Upper lobe of right lung (tissue), 1 donor: ENCODE measurements around the gene PLXNA4. TPM values are rescaled to one million over a fixed set of nuclear protein-coding genes. Genes with fewer than 3 reads are reported as not detected.

Source experiments
- ATAC-seq: fragments of 200-7000 bp; cut with Tn5 transposase; one replicate; pipeline ENCODE4 v1.9.1; 2020; ENCODE audit warnings: mild to moderate bottlenecking, moderate library complexity
- DNase-seq: peaks from one replicate; pipeline ENCODE4 v3.0.0-alpha.2; 2020
- H3K27ac ChIP-seq: fragments of 200-600 bp; one replicate; pipeline ENCODE4 v1.8.0; 2022
- H3K27me3 ChIP-seq: fragments of 200-600 bp; one replicate; pipeline ENCODE4 v1.8.0; 2022; ENCODE audit warnings: mild to moderate bottlenecking
- H3K36me3 ChIP-seq: fragments of 200-600 bp; one replicate; pipeline ENCODE4 v1.8.0; 2022
- H3K4me1 ChIP-seq: fragments of 200-600 bp; one replicate; pipeline ENCODE4 v1.8.0; 2022
- H3K4me3 ChIP-seq: fragments of 200-600 bp; one replicate; pipeline ENCODE4 v1.8.0; 2022; ENCODE audit warnings: mild to moderate bottlenecking
- H3K9me3 ChIP-seq: fragments of 200-600 bp; one replicate; pipeline ENCODE4 v1.8.0; 2022
- intact Hi-C: fragments of 100-400 bp; cut with DNase I; formaldehyde crosslinking; loops from one replicate; pipeline ENCODE4 v1.11.0; 2022
- total RNA-seq: library from RNA; stranded (reverse); fragmentation: NEBNext Ultra II Directional; extraction: Animal tissue kit (Norgen Biotek cat#: 25700); gene quantifications from one replicate; pipeline ENCODE4 v1.2.1, GENCODE V29; 2021
- TF ChIP-seq, protein P1 (sequence below): fragments of 200-600 bp; IDR thresholded peaks from one replicate; pipeline ENCODE4 v1.8.0; 2022; ENCODE audit warnings: antibody characterized with exemption
- donor health status: DM: no; HTN: yes; CAD: no; lungs with severe emphysema.

Gene PLXNA4
- total RNA-seq, 1 donor from 2014 or later: 7.2 TPM

DNA sequence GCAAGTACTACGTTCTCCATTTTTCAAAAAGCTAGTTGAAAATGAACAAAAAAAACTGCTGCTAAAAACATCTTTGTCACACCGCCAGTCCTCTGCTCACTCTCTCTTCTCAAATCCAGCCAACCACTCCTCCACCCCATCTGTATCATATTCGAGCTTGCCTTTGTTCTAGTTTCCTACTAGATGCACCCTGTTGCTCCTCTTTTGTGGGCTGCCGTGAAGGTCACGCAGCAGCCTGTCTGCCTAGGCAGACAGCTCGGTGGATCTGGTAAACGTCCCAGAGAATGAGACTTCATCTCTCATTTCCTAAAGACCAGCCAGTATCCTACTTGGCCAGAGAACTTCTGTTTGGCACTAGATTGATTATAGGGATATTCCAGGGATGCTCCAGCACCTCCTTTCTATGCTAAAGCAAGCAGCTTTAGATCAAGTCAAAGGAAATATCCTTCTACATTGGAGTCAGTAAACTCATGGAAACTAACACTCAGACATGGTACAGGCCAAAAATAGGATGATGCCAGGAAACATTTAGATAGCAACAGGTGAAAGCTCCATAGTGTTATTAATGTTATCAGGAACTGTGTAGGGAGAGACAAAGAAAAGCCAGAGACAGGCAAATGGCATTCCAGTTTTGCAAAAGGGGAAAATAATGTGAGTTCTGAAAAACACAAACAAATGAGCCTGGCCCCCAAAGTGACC lies 8.7 kb upstream of the PLXNA4 start:
- Histone ChIP-seq H3K36me3 (no peaks in the 10 kb centered on the region), H3K4me1 (no peaks in the 10 kb centered on the region), H3K27ac (no peak overlapping the region), H3K27me3 (no peaks in the 10 kb centered on the region), H3K4me3 (no peak overlapping the region), H3K9me3 (no peaks in the 10 kb centered on the region)
- TF ChIP-seq, protein P1, sequence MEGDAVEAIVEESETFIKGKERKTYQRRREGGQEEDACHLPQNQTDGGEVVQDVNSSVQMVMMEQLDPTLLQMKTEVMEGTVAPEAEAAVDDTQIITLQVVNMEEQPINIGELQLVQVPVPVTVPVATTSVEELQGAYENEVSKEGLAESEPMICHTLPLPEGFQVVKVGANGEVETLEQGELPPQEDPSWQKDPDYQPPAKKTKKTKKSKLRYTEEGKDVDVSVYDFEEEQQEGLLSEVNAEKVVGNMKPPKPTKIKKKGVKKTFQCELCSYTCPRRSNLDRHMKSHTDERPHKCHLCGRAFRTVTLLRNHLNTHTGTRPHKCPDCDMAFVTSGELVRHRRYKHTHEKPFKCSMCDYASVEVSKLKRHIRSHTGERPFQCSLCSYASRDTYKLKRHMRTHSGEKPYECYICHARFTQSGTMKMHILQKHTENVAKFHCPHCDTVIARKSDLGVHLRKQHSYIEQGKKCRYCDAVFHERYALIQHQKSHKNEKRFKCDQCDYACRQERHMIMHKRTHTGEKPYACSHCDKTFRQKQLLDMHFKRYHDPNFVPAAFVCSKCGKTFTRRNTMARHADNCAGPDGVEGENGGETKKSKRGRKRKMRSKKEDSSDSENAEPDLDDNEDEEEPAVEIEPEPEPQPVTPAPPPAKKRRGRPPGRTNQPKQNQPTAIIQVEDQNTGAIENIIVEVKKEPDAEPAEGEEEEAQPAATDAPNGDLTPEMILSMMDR: no peak
- DNase-seq (no peak), ATAC-seq (no peak)
- intact Hi-C loops: no loop called here

DNA sequence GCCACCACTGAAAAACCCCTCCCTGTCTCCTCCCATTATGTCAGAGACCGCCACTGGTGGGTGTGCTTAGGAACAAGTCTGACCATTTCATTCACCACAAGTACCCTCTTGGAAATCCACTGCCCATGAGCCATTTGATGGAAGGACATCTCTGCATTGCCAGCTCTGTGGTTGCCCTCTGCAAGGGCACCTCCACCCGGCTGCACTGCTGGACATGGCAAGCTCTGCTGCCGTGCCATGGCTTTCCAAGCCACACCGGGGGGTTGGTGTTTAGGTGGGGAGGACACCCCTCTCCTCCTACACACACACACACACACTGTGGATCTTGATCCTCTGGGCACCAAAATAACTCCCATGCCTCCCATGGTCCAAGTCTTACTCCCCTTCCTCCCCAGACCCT lies 5.2 kb upstream of the PLXNA4 start:
- no peak overlapping the region for H3K4me3 ChIP-seq
- H3K4me1 ChIP-seq: peaks cover 7% of the 10 kb centered on the region
- no peak for DNase-seq
- H3K27me3 ChIP-seq: peaks cover 10% of the 10 kb centered on the region
- TF ChIP-seq, protein P1: no peak
- H3K36me3 ChIP-seq: no peaks in the 10 kb centered on the region
- no peak overlapping the region for H3K27ac ChIP-seq
- no peaks in the 10 kb centered on the region for H3K9me3 ChIP-seq
- no peak for ATAC-seq
- intact Hi-C loops: no loop called here

DNA sequence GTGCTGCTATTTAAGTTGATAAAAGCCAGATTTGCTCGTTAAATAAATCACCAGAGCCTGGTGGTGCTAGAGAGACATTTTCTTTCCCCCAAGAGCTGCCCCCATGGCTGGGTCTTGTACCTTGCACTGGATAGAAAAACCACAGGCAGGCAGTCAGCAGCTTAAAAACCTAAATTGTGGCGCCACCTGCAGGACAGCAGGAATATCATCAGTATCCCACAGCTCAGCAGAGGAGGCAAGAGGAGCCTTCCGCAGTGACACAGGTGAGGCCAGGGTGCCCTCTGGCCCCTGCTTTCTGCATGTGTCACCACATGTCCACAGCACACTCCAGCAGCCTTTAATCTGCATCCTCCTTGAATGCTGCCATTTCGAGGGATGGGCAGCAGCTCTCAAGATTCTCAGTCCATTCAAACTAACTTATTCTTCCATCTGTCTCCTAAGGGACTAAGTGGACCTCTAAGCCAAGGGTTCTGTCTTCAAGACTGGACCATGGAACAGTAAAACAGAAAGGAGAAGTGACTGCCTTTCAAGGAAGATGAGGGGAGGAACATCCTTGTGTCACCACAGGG lies 4.5 kb upstream of the PLXNA4 start:
- ATAC-seq: peak; percentile 78

DNA sequence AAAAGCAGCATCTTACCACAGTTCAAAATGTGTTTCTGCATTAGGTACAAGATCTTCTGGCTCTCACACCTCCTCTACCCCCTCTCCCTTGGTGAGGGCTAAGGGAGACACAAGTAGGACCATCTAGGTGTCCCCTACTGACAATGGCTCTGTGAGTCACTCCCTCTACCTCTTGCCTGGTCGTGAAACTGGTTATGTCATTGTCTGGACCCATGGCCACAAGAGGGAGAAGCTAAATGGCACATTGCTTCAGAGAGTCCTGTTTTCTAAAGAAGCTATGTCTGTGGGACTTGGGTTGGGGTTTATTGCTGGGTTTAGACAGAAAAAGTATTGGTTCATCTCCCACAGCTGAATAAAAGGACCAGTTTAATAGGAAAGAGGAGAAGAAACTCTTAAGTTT lies 4.0 kb upstream of the PLXNA4 start:
- no peaks in the 10 kb centered on the region for H3K9me3 ChIP-seq
- H3K36me3 ChIP-seq: no peaks in the 10 kb centered on the region
- no peak for ATAC-seq
- no peak for DNase-seq
- intact Hi-C loops: no loop called here
- H3K27me3 ChIP-seq: peaks cover 18% of the 10 kb centered on the region
- peaks cover 12% of the 10 kb centered on the region for H3K4me1 ChIP-seq
- TF ChIP-seq, protein P1: no peak
- no peak overlapping the region for H3K27ac ChIP-seq
- no peak overlapping the region for H3K4me3 ChIP-seq

More for the DNA sequence above, 4.5 kb upstream of the PLXNA4 start:
- intact Hi-C loops: no loop called here
- TF ChIP-seq, protein P1: peak; percentile 80
- DNase-seq: no peak
- Histone ChIP-seq H3K4me1 (peaks cover 12% of the 10 kb centered on the region), H3K4me3 (no peak overlapping the region), H3K27ac (no peak overlapping the region), H3K36me3 (no peaks in the 10 kb centered on the region), H3K9me3 (no peaks in the 10 kb centered on the region), H3K27me3 (peaks cover 14% of the 10 kb centered on the region)

DNA sequence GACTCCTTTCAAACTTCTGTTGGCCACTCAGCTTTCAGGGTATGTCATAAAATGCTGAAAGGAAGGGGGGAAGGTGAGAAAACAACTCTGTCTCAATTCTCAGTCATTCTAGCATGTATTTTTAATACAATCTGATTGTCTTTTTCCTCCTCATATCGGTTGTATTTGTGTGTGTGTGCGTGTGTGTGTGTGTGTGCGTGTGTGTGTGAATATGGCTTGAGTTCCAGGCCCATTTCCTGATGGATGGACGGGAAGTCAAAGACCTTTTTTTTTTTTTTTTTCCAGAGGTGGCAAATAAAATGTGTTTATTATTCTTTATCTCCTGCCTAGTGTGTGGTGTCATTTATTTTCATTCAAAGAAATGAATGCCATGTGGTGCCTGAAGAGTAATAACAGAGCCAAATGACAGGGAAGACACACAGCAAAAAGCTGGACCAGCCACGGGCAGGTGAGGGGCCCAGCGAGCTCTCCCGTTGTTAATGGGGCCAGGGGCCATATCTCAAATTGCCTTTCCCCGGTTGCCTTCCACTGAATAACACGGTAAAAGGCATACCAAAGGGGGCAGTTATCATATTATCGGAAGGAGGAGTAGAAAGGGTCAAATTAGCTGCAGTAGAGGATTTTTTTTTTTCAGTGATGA lies 3.1 kb upstream of the PLXNA4 start:
- intact Hi-C loops: loop anchor here (5.0 kb wide), 1 partner anchor 257 kb away; no protein-coding TSS in a partner anchor
- DNase-seq (no peak), ATAC-seq (no peak)
- Histone ChIP-seq H3K27ac (no peak overlapping the region), H3K36me3 (no peaks in the 10 kb centered on the region), H3K27me3 (peaks cover 24% of the 10 kb centered on the region), H3K4me1 (peaks cover 12% of the 10 kb centered on the region), H3K9me3 (no peaks in the 10 kb centered on the region), H3K4me3 (no peak overlapping the region)
- TF ChIP-seq, protein P1: no peak
